HepG2 (cell line): ENCODE measurements around the gene ORM1. TPM values are rescaled to one million over a fixed set of nuclear protein-coding genes. Genes with fewer than 3 reads are reported as not detected.

ENCODE experiments used
- ATAC-seq: fragments of 200-7000 bp; cut with Tn5 transposase; 3 replicates; pipeline ENCODE4 v1.9.1; 2020; ENCODE audit warnings: mild to moderate bottlenecking, moderate library complexity
- BruUV-seq: library from RNA; stranded (reverse); fragments of 400-500 nt; replicated peaks from 2 replicates; lab custom pipeline; 2021; lab: Mats Ljungman, UMichigan
- CTCF ChIA-PET: fragments of 300-600 bp; formaldehyde crosslinking; extraction: SDS; loops from one replicate; lab custom pipeline; 2021; ENCODE audit warnings: low total read pairs, inconsistent platforms, low intra/inter-chr PET ratio; lab: Yijun Ruan, JAX
- POLR2A ChIA-PET: fragments of 350-600 bp; sonication (Branson Sonifier 250); formaldehyde crosslinking; loops from one replicate; lab custom pipeline; 2020; ENCODE audit warnings: antibody characterized with exemption, inconsistent platforms; lab: Yijun Ruan, JAX
- DNase-seq: peaks from one replicate; pipeline ENCODE4 v3.0.0-alpha.2; 2015; ENCODE audit warnings: low spot score
- FAIRE-seq: peaks from 3 replicates; lab custom pipeline; 2011; peaks lifted over from hg19 to GRCh38; lab: Jason Lieb, UNC
- H2AFZ ChIP-seq: one replicate; pipeline ENCODE4 v1.6.1; 2011; ENCODE audit warnings: low read length, inconsistent platforms
- H3K27ac ChIP-seq: fragments of 300-600 bp; 3 replicates; pipeline ENCODE4 v1.8.0; 2011; ENCODE audit warnings: mixed run types, mild to moderate bottlenecking, mixed read lengths, low read length, inconsistent platforms; ENCODE audit not compliant: insufficient read depth; ENCODE audit errors: extremely low read length
- H3K27me3 ChIP-seq, 2 experiments: fragments of 200-600 bp in 1 of 2; 2 replicates in 1 of 2; 3 replicates in 1 of 2; pipeline versions ENCODE4 v1.6.0 to v1.8.0; 2011; ENCODE audit warnings: low read length in 2 of 2, mild to moderate bottlenecking in 2 of 2, moderate library complexity in 2 of 2, inconsistent platforms in 1 of 2; ENCODE audit not compliant: insufficient read depth in 2 of 2, control insufficient read depth in 1 of 2
- H3K36me3 ChIP-seq, 2 experiments: fragments of 200-600 bp in 1 of 2; replicated peaks in 1 of 2; 2 replicates in 1 of 2; 3 replicates in 1 of 2; pipeline versions ENCODE4 v1.5.1 to v1.8.0; 2011; ENCODE audit warnings: low read length in 2 of 2, inconsistent platforms in 1 of 2; ENCODE audit not compliant: insufficient read depth in 2 of 2, control insufficient read depth in 1 of 2
- H3K4me1 ChIP-seq: 2 replicates; pipeline ENCODE4 v1.5.1; 2012; ENCODE audit warnings: low read length, inconsistent platforms; ENCODE audit not compliant: insufficient read depth
- H3K4me2 ChIP-seq: 2 replicates; pipeline ENCODE4 v1.6.0; 2011; ENCODE audit warnings: low read depth, low read length, inconsistent platforms
- H3K4me3 ChIP-seq, 3 experiments: fragments of 200-600 bp in 1 of 3; sonication (generic), shearing (Covaris generic) in 1 of 3; replicated peaks in 1 of 3; 2 replicates each; pipeline ENCODE4 v1.5.1; 2011 to 2016; ENCODE audit warnings: low read length in 3 of 3, inconsistent platforms in 2 of 3, low read depth in 2 of 3, mild to moderate bottlenecking in 2 of 3, control low read depth in 1 of 3, mixed read lengths in 1 of 3; ENCODE audit not compliant: insufficient read depth in 1 of 3
- H3K79me2 ChIP-seq: one replicate; pipeline ENCODE4 v1.6.1; 2011; ENCODE audit warnings: low read length, inconsistent platforms; ENCODE audit not compliant: insufficient read depth
- H3K9ac ChIP-seq: 2 replicates; pipeline ENCODE4 v1.6.0; 2011; ENCODE audit warnings: mild to moderate bottlenecking, low read depth, low read length, inconsistent platforms; ENCODE audit not compliant: insufficient read depth
- H3K9me3 ChIP-seq: 2 replicates; pipeline ENCODE4 v1.5.1; 2012; ENCODE audit warnings: mild to moderate bottlenecking, low read length
- H4K20me1 ChIP-seq: 2 replicates; pipeline ENCODE4 v1.6.0; 2011; ENCODE audit warnings: inconsistent platforms, mild to moderate bottlenecking, low read length, moderate library complexity; ENCODE audit not compliant: insufficient read depth
- GABPB1 ChIP-seq: IDR thresholded peaks from 2 replicates; pipeline ENCODE4 v1.6.1; 2016; ENCODE audit warnings: mild to moderate bottlenecking, missing genetic modification reagents, moderate library complexity, missing compliant biosample characterization
- MIXL1 ChIP-seq: IDR thresholded peaks from 2 replicates; pipeline ENCODE4 v1.6.1; 2016
- PLRG1 ChIP-seq: fragments of 450-650 bp; conservative IDR thresholded peaks from 2 replicates; pipeline ENCODE4 v1.6.1; 2016
- RAD51 ChIP-seq: fragments of 450-650 bp; IDR thresholded peaks from 2 replicates; pipeline ENCODE4 v1.6.1; 2016; ENCODE audit warnings: borderline replicate concordance
- SP4 ChIP-seq: sonication (generic); formaldehyde crosslinking; IDR thresholded peaks from 2 replicates; pipeline ENCODE4 v1.8.1; 2023; ENCODE audit warnings: mild to moderate bottlenecking, missing genetic modification reagents
- TAF1 ChIP-seq: sonication (generic); formaldehyde crosslinking; IDR thresholded peaks from 2 replicates; pipeline ENCODE4 v1.4.0; 2020; ENCODE audit warnings: missing genetic modification reagents
- TIGD3 ChIP-seq: sonication (generic); formaldehyde crosslinking; IDR thresholded peaks from 2 replicates; pipeline ENCODE4 v1.5.1; 2020; ENCODE audit warnings: mild to moderate bottlenecking, missing genetic modification reagents, borderline replicate concordance
- ZBTB1 ChIP-seq: sonication (generic); formaldehyde crosslinking; IDR thresholded peaks from 2 replicates; pipeline ENCODE4 v1.4.0; 2020; ENCODE audit warnings: missing genetic modification reagents, borderline replicate concordance
- ZFAT ChIP-seq: sonication (generic); formaldehyde crosslinking; conservative IDR thresholded peaks from 2 replicates; pipeline ENCODE4 v1.8.1; 2023; ENCODE audit warnings: missing genetic modification reagents, inconsistent platforms
- ZNF124 ChIP-seq: sonication (generic); formaldehyde crosslinking; IDR thresholded peaks from 2 replicates; pipeline ENCODE4 v1.4.0; 2020; ENCODE audit warnings: missing genetic modification reagents
- ZNF407 ChIP-seq: sonication (generic); formaldehyde crosslinking; IDR thresholded peaks from one replicate; pipeline ENCODE4 v1.5.1; 2020; ENCODE audit warnings: mild to moderate bottlenecking, missing genetic modification reagents; ENCODE audit errors: not compliant biosample characterization
- ZNF615 ChIP-seq: sonication (generic); formaldehyde crosslinking; IDR thresholded peaks from 2 replicates; pipeline ENCODE4 v1.5.0; 2020; ENCODE audit warnings: mild to moderate bottlenecking, missing genetic modification reagents, borderline replicate concordance
- ZNF713 ChIP-seq: sonication (generic); formaldehyde crosslinking; IDR thresholded peaks from 2 replicates; pipeline ENCODE4 v1.4.0; 2020; ENCODE audit warnings: mild to moderate bottlenecking, missing genetic modification reagents
- ZNF75D ChIP-seq: sonication (generic); formaldehyde crosslinking; IDR thresholded peaks from 2 replicates; pipeline ENCODE4 v1.8.1; 2023; ENCODE audit warnings: missing genetic modification reagents, mild to moderate bottlenecking, borderline replicate concordance
- WGBS: methylation state at CpG from one replicate; pipeline ENCODE4 v1.1.6; 2017; ENCODE audit warnings: low lambda C conversion rate; 5-methylcytosine and 5-hydroxymethylcytosine counted together
- in situ Hi-C: cut with HindIII; loops from 2 replicates; pipeline ENCODE4 v1.10.0; 2017; ENCODE audit warnings: low pct_unique_long_range_greater_than_20kb; ENCODE audit not compliant: extremely low pct_ligation_motif_present
- intact Hi-C: fragments of 100-400 bp; cut with micrococcal nuclease; formaldehyde crosslinking; loops from one replicate; pipeline ENCODE4 v1.10.0; 2022; ENCODE audit not compliant: unreplicated experiment
- polyA plus RNA-seq, 8 experiments: library from polyadenylated mRNA; depleted of rRNA in 3 of 8; stranded (reverse) in 7 of 8; unstranded in 1 of 8; fragments of >200 nt; fragmentation: Illumina TruSeq in 4 of 8; extraction: Trizol in 4 of 8; gene quantifications; 2 replicates each; pipeline versions ENCODE4 v1.2.1 to v1.2.3, GENCODE V29; 2011 to 2016; ENCODE audit warnings: low read depth in 4 of 8, missing spikeins in 1 of 8, mixed read lengths in 1 of 8; ENCODE audit not compliant: insufficient read depth in 1 of 8
- total RNA-seq, 5 experiments: library from RNA; depleted of rRNA; stranded (reverse); fragments of >200 nt; fragmentation: Illumina TruSeq; extraction: Trizol; gene quantifications; 2 replicates each; pipeline ENCODE4 v1.2.3, GENCODE V29; 2016; ENCODE audit warnings: low read depth in 1 of 5

ORM1 gene
- total and polyA plus RNA-seq, 2 of the 13 experiments (the other 11 are each of a cell fraction or from before 2014, with no cell fraction given) = 699 to 1,180 TPM

- TF ChIP-seq ZNF407 (CRISPR knock-in tag) = no peak
- no peak for TF ChIP-seq ZNF713
- no peak for TF ChIP-seq ZBTB1
Observed at GRCh38 chr9:114301798-114302565, 20.9 kb upstream of the ORM1 start (continued).

GRCh38 chr9:114302727-114303126 is 20.2 kb upstream of the ORM1 start:
- H3K9ac ChIP-seq = no peak overlapping the region
- 88% methylated on average over 4 of the region's 6 CpGs for WGBS
- peaks cover 13% of the 10 kb centered on the region for H3K4me1 ChIP-seq
- H3K27me3 ChIP-seq = no peaks in the 10 kb centered on the region
- DNase-seq (no peak), FAIRE-seq (no peak)
- ChIA-PET CTCF (no interaction called here), POLR2A (interaction anchor here (0.7 kb wide), 1 partner anchor 195 kb away, joined by 3 read pairs; no protein-coding TSS in a partner anchor)
- peaks cover 40 to 90% of the 10 kb centered on the region in 2 experiments for H3K36me3 ChIP-seq
- no peak overlapping the region for H3K4me3 ChIP-seq
- BruUV-seq = no TSS peak
- H2AFZ ChIP-seq = no peak overlapping the region
- no peaks in the 10 kb centered on the region for H3K9me3 ChIP-seq
- H3K79me2 ChIP-seq = no peaks in the 10 kb centered on the region
- no peak overlapping the region for H3K27ac ChIP-seq
- intact Hi-C loops = no loop called here
- TF ChIP-seq PLRG1 (no peak), MIXL1 (no peak), SP4 (CRISPR knock-in tag) (no peak), TIGD3 (CRISPR knock-in tag) (no peak), ZNF615 (CRISPR knock-in tag) (no peak), ZFAT (CRISPR knock-in tag) (no peak), ZNF124 (CRISPR knock-in tag) (no peak), RAD51 (no peak), TAF1 (no peak), ZNF75D (CRISPR knock-in tag) (no peak), GABPB1 (CRISPR knock-in tag) (no peak)
- TF ChIP-seq, all 625 proteins: peak for 0
- in situ Hi-C loops = no loop called here
- Histone ChIP-seq H4K20me1 (no peaks in the 10 kb centered on the region), H3K4me2 (no peak overlapping the region)
- ATAC-seq = no peak
